ENCODE results near the gene TNIK. TPM values are rescaled to one million over a fixed set of nuclear protein-coding genes. Genes with fewer than 3 reads are reported as not detected.

The TNIK gene
- total and polyA plus RNA-seq, 2 experiments from 2014 or later: 14.6 to 34.3 TPM

- TF ChIP-seq ZNF462 (CRISPR knock-in tag; IDR thresholded peaks at IDR 0.05) (no peak), CTCF (conservative IDR thresholded peaks at IDR 0.05; ENCODE audit: low read depth in 2 of 2) (no peak), NANOG (IDR thresholded peaks at IDR 0.05; ENCODE audit: borderline replicate concordance) (no peak), ETS1 (IDR thresholded peaks at IDR 0.05) (no peak), POLR2AphosphoS5 (IDR thresholded peaks at IDR 0.05; ENCODE audit: low read depth) (no peak), CREB1 (CRISPR knock-in tag; IDR thresholded peaks at IDR 0.05; ENCODE audit: low read depth) (no peak), ZNF114 (CRISPR knock-in tag; IDR thresholded peaks at IDR 0.05) (no peak), JUNB (IDR thresholded peaks at IDR 0.05; ENCODE audit: unreplicated experiment) (no peak), REST (IDR thresholded peaks at IDR 0.05; ENCODE audit: unreplicated experiment) (no peak), ZNF331 (CRISPR knock-in tag; IDR thresholded peaks at IDR 0.05; ENCODE audit: low read depth) (no peak)
These were observed 2.0 kb upstream of the TNIK start (continued) for GRCh38 chr3:171462224-171462623.
